NOMO-1 treated with DMSO at 0.1 percent for 48 hours (cell line): ENCODE results near the gene MLLT10.

Experiments used
- DNase-seq: peaks from one replicate; lab custom pipeline; 2025; ENCODE audit not compliant: unreplicated experiment; lab: John Stamatoyannopoulos, UW

Gene MLLT10

GRCh38 chr10:21501091-21501490 is 32.9 kb upstream of the MLLT10 start:
- DNase-seq = no peak

- no peak for DNase-seq
Measured at GRCh38 chr10:21501731-21502347, 32.2 kb upstream of the MLLT10 start.

GRCh38 chr10:21502348-21502740 is 31.7 kb upstream of the MLLT10 start:
- DNase-seq = no peak

GRCh38 chr10:21503542-21503941 is 30.5 kb upstream of the MLLT10 start:
- no peak for DNase-seq

GRCh38 chr10:21505711-21506278 is 28.2 kb upstream of the MLLT10 start:
- DNase-seq = no peak

GRCh38 chr10:21506351-21506750 is 27.7 kb upstream of the MLLT10 start:
- no peak for DNase-seq

GRCh38 chr10:21507150-21507549 is 26.9 kb upstream of the MLLT10 start:
- DNase-seq = no peak

- no peak for DNase-seq
Measured at GRCh38 chr10:21508706-21509331, 25.2 kb upstream of the MLLT10 start.

GRCh38 chr10:21509341-21510240 is 24.4 kb upstream of the MLLT10 start:
- no peak for DNase-seq

GRCh38 chr10:21510241-21511094 is 23.6 kb upstream of the MLLT10 start:
- DNase-seq = no peak

GRCh38 chr10:21511095-21511570 is 22.9 kb upstream of the MLLT10 start:
- DNase-seq = no peak

- DNase-seq = no peak
Measured at GRCh38 chr10:21511946-21512572, 22.0 kb upstream of the MLLT10 start.

GRCh38 chr10:21512573-21513404 is 21.2 kb upstream of the MLLT10 start:
- DNase-seq = no peak

GRCh38 chr10:21513405-21513788 is 20.6 kb upstream of the MLLT10 start:
- no peak for DNase-seq

GRCh38 chr10:21514129-21514817 is 19.8 kb upstream of the MLLT10 start:
- no peak for DNase-seq

- DNase-seq = no peak
Measured at GRCh38 chr10:21514818-21515351, 19.1 kb upstream of the MLLT10 start.

GRCh38 chr10:21515361-21516241 is 18.4 kb upstream of the MLLT10 start:
- no peak for DNase-seq
